K562 (cell line): ENCODE measurements around the gene PELI2. TPM values are rescaled to one million over a fixed set of nuclear protein-coding genes. Genes with fewer than 3 reads are reported as not detected.
A peak's percentile ranks its signal among the peaks of the same experiment; 100 is the strongest.

Experiments used
- C11orf30 ChIP-seq: fragments of 450-650 bp; IDR thresholded peaks from 2 replicates; pipeline ENCODE4 v1.6.1; 2016; ENCODE audit warnings: low read depth, mild to moderate bottlenecking
- CEBPG ChIP-seq, 3 experiments: fragments of 200-800 bp in 1 of 3; sonication (Bioruptor generic) in 1 of 3; sonication (generic) in 1 of 3; formaldehyde crosslinking in 1 of 3; IDR thresholded peaks in 2 of 3; conservative IDR thresholded peaks in 1 of 3; 2 replicates each; pipeline versions ENCODE4 v1.6.1 to v1.8.0; 2016 to 2022; ENCODE audit warnings: missing compliant biosample characterization in 2 of 3, missing genetic modification characterization in 2 of 3, mild to moderate bottlenecking in 1 of 3, missing genetic modification reagents in 1 of 3
- CREB3L1 ChIP-seq: fragments of 450-650 bp; IDR thresholded peaks from 2 replicates; pipeline ENCODE4 v1.6.1; 2014; ENCODE audit warnings: low read depth, mild to moderate bottlenecking, moderate library complexity, borderline replicate concordance
- CREM ChIP-seq: IDR thresholded peaks from 2 replicates; pipeline ENCODE4 v1.6.1; 2014; ENCODE audit warnings: antibody characterized with exemption, low read depth
- DMBX1 ChIP-seq: fragments of 250-450 bp; sonication (Bioruptor Pico); IDR thresholded peaks from 2 replicates; pipeline ENCODE4 v1.8.0; 2022; ENCODE audit warnings: inconsistent platforms, mild to moderate bottlenecking, moderate library complexity, borderline replicate concordance
- E2F3 ChIP-seq: fragments of 250-450 bp; sonication (Bioruptor Pico); IDR thresholded peaks from 2 replicates; pipeline ENCODE4 v1.4.0; 2020; ENCODE audit warnings: mild to moderate bottlenecking
- EHMT2 ChIP-seq: fragments of 450-650 bp; IDR thresholded peaks from 2 replicates; pipeline ENCODE4 v1.6.1; 2018; ENCODE audit warnings: antibody characterized with exemption
- FOXK2 ChIP-seq, 2 experiments: fragments of 450-650 bp; IDR thresholded peaks in 1 of 2; conservative IDR thresholded peaks in 1 of 2; 2 replicates each; pipeline ENCODE4 v1.6.1; 2016; ENCODE audit warnings: low read depth in 2 of 2, mild to moderate bottlenecking in 1 of 2
- HMG20B ChIP-seq: fragments of 250-450 bp; sonication (Bioruptor Pico); IDR thresholded peaks from 2 replicates; pipeline ENCODE4 v1.5.0; 2021; ENCODE audit warnings: mild to moderate bottlenecking
- MXI1 ChIP-seq: IDR thresholded peaks from 2 replicates; pipeline ENCODE4 v1.6.1; 2011; ENCODE audit warnings: low read depth, mild to moderate bottlenecking, improper control_type of control experiment, low read length
- NRF1 ChIP-seq, 2 experiments: fragments of 450-650 bp; IDR thresholded peaks in 1 of 2; conservative IDR thresholded peaks in 1 of 2; 2 replicates each; pipeline ENCODE4 v1.6.1; 2014; ENCODE audit warnings: mild to moderate bottlenecking in 2 of 2
- SIN3A ChIP-seq, 2 experiments: fragments of 150-350 bp in 1 of 2; IDR thresholded peaks; 2 replicates each; pipeline ENCODE4 v1.6.1; 2011 to 2016; ENCODE audit warnings: borderline replicate concordance in 2 of 2, low read depth in 2 of 2, low read length in 2 of 2, mild to moderate bottlenecking in 2 of 2, moderate library complexity in 2 of 2; ENCODE audit not compliant: control insufficient read depth in 1 of 2
- ZNF175 ChIP-seq: fragments of 200-800 bp; sonication (Bioruptor generic); IDR thresholded peaks from 2 replicates; pipeline ENCODE4 v1.6.1; 2016; ENCODE audit warnings: low read depth, mild to moderate bottlenecking, missing genetic modification characterization, missing compliant biosample characterization
- ZNF253 ChIP-seq: fragments of 250-450 bp; sonication (Bioruptor Pico); conservative IDR thresholded peaks from 2 replicates; pipeline ENCODE4 v1.6.1; 2021; ENCODE audit warnings: mild to moderate bottlenecking
- polyA plus RNA-seq, 8 experiments: library from polyadenylated mRNA; depleted of rRNA in 4 of 8; stranded (reverse) in 5 of 8; unstranded in 3 of 8; fragments of >200 nt; fragmentation: Nextera tagmentation in 2 of 8; fragmentation: Illumina TruSeq in 1 of 8; extraction: Ambion mirVana in 2 of 8; extraction: Trizol in 1 of 8; gene quantifications; 2 replicates each; pipeline versions ENCODE4 v1.2.1 to v1.2.3, GENCODE V29; 2011 to 2014; ENCODE audit warnings: inconsistent platforms in 1 of 8, missing spikeins in 1 of 8
- total RNA-seq, 7 experiments: library from RNA; depleted of rRNA in 6 of 7; stranded (reverse); fragments of >200 nt in 6 of 7; fragmentation: Illumina TruSeq in 2 of 7; extraction: Trizol in 2 of 7; gene quantifications; 2 replicates each; pipeline versions ENCODE4 v1.2.1 to v1.2.3, GENCODE V29; 2011 to 2021; ENCODE audit warnings: low replicate concordance in 1 of 7

The PELI2 gene
- total and polyA plus RNA-seq, 9 of the 15 experiments (the other 6 are each of a cell fraction or from before 2014, with no cell fraction given), result 0.20 to 1.5 (median 0.44) TPM

- TF ChIP-seq MXI1 (no peak), DMBX1 (CRISPR knock-in tag) (0 out of 2 replicates have a peak, but pooled peaks have one; percentile 16), CEBPG (CRISPR knock-in tag; IDR thresholded peaks at IDR 0.05) (no peak), CEBPG (tag; conservative IDR thresholded peaks at IDR 0.05 in 1 of 2, IDR thresholded peaks at IDR 0.05 in 1 of 2) (no peak), CREB3L1 (no peak), SIN3A (IDR thresholded peaks at IDR 0.05; ENCODE audit: borderline replicate concordance in 2 of 2, control insufficient read depth in 1 of 2, low read depth in 2 of 2, low read length in 2 of 2) (no peak), EHMT2 (no peak), ZNF175 (CRISPR knock-in tag) (peak; percentile 61), ZNF253 (CRISPR knock-in tag) (no peak), HMG20B (no peak), CREM (peak; percentile 28; the same call in 1 of the 2 replicates), FOXK2 (conservative IDR thresholded peaks at IDR 0.05 in 1 of 2, IDR thresholded peaks at IDR 0.05 in 1 of 2; ENCODE audit: low read depth in 2 of 2) (peak; percentile 45 to 64), C11orf30 (no peak), E2F3 (CRISPR knock-in tag) (no peak), NRF1 (conservative IDR thresholded peaks at IDR 0.05 in 1 of 2, IDR thresholded peaks at IDR 0.05 in 1 of 2) (no peak)
Observed at GRCh38 chr14:56333359-56334292, 215.4 kb downstream of the PELI2 start (continued).
